GM03348 (cell line): ENCODE measurements around the gene NAA11.

Experiments
- DNase-seq: peaks from one replicate; pipeline ENCODE4 v3.0.0; 2012; ENCODE audit warnings: low spot score

The NAA11 gene

GRCh38 chr4:79325864-79326328 is at the start of gene NAA11:
Gene NAA11, minus strand, starts transcription at chr4:79326061. Its CDS starts 184 bp downstream, at chr4:79325877.
- DNase-seq = no peak

- no peak for DNase-seq
Measured at GRCh38 chr4:79370026-79370425, 44.2 kb upstream of the NAA11 start.

GRCh38 chr4:79367096-79367495 is 41.2 kb upstream of the NAA11 start:
- no peak for DNase-seq

GRCh38 chr4:79366422-79366821 is 40.6 kb upstream of the NAA11 start:
- DNase-seq = no peak

DNA sequence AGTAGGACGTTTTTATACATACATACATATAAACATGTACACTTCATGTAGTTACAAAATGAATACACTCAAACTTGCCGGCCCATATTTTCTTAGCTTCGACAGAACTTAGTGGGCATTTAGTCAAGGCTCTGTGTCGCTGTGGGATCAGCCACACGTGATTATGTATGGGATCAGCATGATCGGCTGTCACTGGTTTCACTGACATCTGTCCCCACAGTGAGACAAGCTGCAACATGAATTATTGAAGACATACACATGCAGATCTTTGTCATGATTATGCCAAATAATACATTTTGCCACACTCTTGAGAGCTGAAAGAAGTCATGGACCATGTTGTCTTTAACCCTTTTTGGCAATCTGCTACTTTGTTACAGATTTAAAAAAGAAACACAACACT is 38.2 kb upstream of the NAA11 start:
- no peak for DNase-seq

DNA sequence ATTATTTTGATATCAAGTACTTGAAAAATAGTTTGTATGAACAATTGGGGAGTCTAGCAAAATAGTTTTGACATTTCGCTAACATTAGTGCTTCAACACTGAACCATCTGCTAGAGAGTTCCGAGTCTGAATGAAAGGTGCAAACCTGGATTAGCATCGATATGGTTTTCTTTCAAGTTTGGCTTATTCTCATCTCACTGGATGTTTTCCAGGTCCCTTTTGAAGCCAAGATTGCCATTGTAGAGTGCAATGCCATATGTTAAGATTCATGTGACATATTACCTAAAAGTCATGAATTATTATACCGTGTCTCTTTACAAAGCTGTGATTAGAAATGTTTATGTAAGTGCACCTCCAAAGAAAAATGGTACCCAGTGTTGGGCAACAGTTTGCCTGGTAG is 36.8 kb upstream of the NAA11 start:
- no peak for DNase-seq

GRCh38 chr4:79360006-79360405 is 34.1 kb upstream of the NAA11 start:
- no peak for DNase-seq

DNA sequence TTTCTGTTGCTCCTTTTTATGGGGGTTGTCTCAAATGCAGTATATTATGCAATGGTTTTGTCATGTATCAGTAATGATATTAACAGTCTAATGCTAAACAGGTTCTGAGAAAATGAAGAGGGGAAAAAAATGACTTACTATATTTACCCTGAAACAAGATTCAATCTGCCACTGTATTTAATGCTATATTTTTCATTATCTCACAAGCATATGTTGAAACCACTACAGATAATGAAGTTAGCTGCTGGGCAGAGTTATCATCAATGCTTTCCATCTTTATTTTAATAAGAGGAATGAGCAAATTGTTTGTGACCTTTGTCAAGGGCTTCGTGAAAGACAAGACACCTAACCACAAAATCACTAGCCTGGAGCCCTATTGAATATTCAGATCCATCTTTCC is 32.6 kb upstream of the NAA11 start:
- no peak for DNase-seq

- DNase-seq = no peak
Measured at GRCh38 chr4:79357365-79357764, 31.5 kb upstream of the NAA11 start.

DNA sequence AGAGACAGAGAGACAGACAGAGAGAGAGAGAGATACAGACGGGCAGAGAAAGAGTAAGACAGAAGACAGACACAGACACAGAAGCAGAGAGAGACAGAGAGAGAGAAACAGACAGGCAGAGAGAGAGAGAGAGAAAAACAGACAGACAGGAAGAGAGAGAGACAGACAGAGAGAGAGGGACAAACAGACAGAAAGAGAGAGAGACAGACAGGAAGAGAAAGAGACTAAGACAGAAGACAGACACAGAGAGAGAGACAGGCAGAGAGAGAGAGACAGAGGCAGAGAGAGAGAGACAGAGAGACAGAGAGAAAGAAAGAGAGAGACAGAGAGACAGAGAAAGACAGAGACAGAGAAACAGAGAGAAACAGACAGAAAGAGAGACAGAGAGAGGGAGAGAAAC is 27.2 kb upstream of the NAA11 start:
- DNase-seq = no peak

- DNase-seq = no peak
Measured at GRCh38 chr4:79348405-79348804, 22.5 kb upstream of the NAA11 start.

DNA sequence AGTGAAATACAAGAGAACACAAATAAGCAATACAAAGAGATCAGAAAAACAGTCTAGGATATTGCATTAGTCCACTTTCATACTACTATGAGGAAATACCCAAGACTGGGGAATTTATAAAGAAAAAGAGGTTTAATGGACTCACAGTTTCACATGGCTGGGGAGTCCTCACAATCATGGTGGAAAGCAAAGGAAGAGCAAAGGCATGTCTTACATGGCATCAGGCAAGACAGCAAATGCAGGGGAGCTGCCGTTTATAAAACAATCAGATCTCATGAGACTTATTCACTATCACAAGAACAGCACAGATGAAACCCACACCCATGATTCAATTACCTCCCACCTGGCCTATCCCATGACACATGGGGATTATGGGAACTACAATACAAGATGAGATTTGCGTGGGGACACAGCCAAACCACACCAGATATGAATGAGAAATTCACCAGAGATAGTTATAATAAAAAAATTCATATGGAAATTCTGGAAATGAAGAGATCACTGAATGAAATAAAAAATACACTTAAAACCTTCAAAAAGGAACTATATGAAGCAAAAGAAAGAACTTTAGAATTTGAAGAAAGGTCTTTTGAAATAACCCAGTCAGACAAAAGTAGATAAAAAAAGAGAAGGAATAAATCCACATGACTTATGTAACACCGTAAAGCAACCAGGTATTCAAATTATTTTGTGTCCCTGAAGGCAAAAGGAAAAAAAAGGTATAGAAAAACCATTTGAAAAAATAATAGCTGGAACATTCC is 16.2 kb upstream of the NAA11 start:
- no peak for DNase-seq

GRCh38 chr4:79340568-79340967 is 14.7 kb upstream of the NAA11 start:
- no peak for DNase-seq

GRCh38 chr4:79338148-79338547 is 12.3 kb upstream of the NAA11 start:
- no peak for DNase-seq

GRCh38 chr4:79334783-79335182 is 8.9 kb upstream of the NAA11 start:
- no peak for DNase-seq

DNA sequence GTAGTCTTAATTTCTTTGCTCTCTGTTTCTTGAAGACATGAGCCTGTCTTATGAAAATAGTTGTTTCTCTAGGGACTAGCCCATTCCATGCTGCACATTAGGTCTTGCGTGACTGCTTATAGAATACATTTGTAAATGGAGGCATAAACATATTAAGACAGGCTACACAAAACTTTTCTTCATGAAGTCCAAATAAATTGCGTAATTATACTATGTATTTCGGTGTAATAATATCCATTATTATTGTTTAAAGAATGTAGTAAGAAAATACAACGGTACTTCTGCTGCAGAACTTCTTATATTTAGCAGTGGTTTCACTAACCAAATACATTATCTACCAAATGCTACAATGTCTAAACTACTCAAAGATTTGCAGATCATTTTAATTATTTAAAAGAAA is 8.5 kb upstream of the NAA11 start:
- DNase-seq = no peak

DNA sequence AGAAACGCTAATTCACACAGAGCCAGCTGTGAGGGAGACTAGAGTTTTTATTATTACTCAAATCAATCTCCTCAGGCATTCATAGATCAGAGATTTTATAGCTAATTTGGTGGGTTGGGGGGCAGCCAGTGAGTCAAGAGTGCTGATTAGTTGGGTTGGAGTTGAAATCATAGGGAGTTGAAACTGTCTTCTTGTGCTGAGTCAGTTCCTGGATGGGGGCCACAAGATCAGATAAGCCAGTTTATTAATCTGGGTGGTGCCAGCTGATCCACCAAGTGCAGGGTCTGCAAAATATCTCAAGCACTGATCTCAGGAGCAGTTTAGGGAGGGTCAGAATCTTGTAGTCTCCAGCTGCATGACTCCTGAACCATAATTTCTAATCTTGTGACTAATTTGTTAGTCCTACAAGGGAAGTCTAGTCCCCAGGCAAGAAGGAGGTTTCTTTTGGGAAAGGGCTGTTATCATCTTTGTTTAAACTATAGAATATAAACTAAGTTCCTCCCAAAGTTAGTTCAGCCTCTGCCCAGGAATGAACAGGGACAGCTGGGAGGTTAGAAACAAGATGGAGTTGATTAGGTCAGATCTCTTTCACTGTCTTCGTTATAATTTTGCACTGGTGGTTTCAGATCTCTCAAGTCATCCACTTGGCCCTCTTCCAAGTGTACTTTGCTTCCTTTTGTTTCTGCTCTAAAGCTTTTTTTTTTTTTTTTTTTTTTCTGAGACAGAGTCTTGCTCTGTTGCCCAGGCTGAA is 5.4 kb upstream of the NAA11 start:
- DNase-seq = no peak

- no peak for DNase-seq
Measured at GRCh38 chr4:79330720-79331119, 4.9 kb upstream of the NAA11 start.

- no peak for DNase-seq
Measured at GRCh38 chr4:79325436-79325835, 425 bp downstream of the NAA11 start.

DNA sequence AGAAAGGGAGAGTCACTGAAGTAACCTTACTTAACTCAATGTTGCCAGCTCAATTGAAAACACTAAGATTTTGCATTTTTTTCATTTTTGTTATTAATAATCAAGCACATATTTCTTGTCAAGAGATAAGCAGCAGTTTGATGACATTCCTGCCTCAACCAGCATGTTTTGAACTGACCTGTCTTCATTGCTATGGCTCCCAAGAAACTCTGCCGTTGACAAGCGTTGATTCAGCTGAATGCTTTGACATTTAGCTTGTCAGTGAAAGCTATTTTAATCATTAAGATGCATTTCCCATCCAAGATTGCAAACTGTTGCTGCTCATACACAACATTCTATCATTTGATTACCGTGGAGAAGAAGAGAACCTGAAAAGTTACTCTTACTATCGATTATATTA is 5.9 kb downstream of the NAA11 start:
- DNase-seq = no peak

- DNase-seq = no peak
Measured at GRCh38 chr4:79317711-79318110, 8.2 kb downstream of the NAA11 start.

DNA sequence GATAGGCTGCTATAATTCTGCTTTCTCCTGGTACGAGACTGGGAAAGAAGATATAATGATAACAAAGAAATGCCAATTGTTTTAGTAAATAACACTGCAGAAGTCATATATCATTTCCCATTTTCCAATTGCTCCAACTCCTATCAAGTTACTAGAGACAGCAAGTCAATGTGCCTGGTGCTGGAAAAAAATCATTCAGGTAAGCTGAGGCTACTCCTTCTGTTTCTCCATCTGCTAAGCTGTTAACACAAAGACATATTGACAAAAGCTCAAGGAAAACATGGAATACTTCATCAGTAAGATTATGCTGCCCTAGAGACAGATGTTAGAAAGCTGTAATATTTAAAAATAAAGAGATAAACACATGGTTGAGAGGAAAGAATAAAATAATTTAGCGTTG is 10.0 kb downstream of the NAA11 start:
- no peak for DNase-seq

- DNase-seq = no peak
Measured at GRCh38 chr4:79311279-79311678, 14.6 kb downstream of the NAA11 start.

GRCh38 chr4:79308971-79309370 is 16.9 kb downstream of the NAA11 start:
- no peak for DNase-seq
